OCI-M2 (cell line): ENCODE measurements around the gene QKI.
"Not testable (repeated sequence)": the region's sequence is repeated elsewhere in the genome, so short reads cannot be mapped to it uniquely, and the experiment has no call there.

Experiments used
- DNase-seq: peaks from one replicate; lab custom pipeline; 2025; ENCODE audit not compliant: unreplicated experiment; lab: John Stamatoyannopoulos, UW

QKI gene

GRCh38 chr6:163572612-163573011 lies 158.1 kb downstream of the QKI start:
- DNase-seq, result no peak

DNA sequence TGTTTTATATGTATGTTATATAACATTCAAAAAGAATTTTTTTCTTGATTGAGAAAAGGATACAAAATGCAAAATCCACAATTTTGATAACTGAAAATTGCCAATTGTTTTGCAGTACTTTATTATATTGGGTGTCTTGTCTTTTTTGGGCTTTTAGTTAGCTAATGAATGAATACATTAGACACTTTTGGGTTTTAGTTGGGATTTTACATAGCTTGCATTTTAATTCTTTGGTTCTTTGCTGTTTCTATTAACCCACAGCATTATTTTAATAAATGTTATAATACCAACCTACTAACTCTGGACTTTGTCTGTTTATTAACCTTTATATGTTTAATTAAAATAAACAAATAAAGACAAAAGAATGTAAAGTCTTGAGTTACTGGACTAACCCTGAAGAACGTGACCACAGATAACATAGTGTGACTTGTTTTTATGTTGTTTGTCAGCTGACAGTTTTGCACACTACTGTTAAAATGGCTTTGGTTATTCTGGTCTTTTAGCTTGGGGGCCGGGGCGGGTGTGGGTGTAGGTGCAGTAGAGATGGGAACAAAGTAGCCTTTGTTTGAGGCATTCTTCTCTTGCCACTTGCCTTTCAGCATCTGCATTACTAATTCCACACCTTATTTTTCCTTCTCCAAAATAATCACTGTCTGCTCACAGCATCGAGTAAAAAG lies 159.1 kb downstream of the QKI start:
- DNase-seq, result no peak

DNA sequence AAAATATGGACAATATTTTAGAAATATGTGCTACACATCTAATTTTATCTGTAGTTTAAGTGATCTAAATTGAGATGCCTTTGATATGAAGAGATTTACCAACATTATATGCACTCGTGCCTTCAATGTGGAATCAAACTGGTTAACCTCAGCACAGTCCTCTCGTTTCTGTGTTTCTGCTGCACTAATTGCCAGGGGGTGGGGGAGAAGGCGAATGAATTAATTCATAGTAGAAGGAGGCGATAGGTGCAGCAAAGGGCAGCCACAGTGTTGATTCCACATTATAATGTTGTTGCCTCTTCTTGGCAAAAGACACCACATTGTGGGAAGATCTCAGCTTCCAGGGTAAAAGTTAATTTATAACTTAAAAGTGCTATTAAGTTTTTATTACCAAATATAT lies 161.6 kb downstream of the QKI start:
- DNase-seq, result no peak

DNA sequence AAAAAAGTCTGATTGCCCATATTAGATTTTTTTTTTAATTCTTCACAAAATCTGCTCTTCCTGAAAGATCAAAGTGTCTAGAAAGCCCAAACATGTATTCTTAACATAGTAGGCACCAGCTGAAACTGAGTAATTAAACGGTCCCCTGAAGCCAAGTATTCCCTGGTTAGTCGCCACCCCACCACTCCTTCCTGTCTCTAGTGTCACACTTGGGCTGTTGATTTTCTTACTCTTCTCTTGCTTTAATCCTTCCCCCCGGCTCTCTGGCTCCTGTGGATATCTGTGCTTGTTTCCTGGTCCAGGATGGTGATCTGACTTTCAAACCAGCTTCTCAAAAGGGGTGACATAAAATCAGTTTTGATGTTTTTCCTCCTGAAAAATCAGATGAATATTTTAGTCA lies 162.9 kb downstream of the QKI start:
- no peak for DNase-seq

GRCh38 chr6:163579111-163579879 lies 164.8 kb downstream of the QKI start:
- no peak for DNase-seq

GRCh38 chr6:163579880-163580295 lies 165.4 kb downstream of the QKI start:
- DNase-seq, result no peak

GRCh38 chr6:163580311-163581030 lies 166.0 kb downstream of the QKI start:
- no peak for DNase-seq

- DNase-seq, result no peak
Observed at GRCh38 chr6:163583558-163583957, 169.0 kb downstream of the QKI start.

DNA sequence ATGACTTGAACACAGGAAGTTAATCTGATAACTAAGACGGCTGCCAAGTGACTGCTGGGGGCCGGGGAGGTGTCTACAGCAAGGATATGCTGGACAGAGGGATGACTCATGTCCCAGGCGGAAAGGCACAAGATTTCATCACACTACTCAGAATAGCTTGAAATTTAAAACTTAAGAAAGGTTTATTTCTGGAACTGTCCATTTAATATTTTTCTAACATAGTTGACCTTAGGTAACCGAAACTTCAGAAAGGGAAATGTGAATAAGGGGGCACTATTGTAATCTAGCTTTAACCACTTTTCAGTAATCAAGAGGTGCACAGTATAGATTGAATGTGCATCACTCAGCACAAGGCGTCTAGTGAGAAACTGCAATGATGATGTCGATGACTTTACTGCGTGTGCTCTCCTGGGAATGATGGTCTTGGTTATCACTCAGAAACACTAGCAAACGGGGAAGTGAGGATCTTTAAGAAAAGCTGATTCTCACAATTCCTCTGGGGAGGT lies 171.5 kb downstream of the QKI start:
- DNase-seq, result no peak

DNA sequence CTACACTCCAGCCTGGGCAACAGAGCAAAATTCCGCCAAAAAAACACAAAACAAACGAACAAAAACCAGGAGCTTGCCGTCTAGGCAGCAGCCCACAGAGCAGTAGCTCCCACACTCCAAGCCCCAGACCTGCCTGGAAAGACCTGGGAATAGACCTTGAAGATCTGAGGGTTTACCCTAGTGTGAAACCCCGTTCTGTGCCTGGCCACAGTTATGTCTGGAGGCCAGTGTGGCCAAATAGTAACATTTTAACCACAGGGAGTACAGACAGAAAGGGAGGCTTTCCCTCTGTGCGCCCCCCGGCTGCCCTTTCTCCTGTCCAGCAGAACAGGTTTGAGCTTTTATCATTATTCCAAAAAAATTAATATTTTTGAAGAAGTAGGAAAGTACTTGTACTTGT lies 172.4 kb downstream of the QKI start:
- no peak for DNase-seq

GRCh38 chr6:163588220-163588919 lies 173.9 kb downstream of the QKI start:
- no peak for DNase-seq

DNA sequence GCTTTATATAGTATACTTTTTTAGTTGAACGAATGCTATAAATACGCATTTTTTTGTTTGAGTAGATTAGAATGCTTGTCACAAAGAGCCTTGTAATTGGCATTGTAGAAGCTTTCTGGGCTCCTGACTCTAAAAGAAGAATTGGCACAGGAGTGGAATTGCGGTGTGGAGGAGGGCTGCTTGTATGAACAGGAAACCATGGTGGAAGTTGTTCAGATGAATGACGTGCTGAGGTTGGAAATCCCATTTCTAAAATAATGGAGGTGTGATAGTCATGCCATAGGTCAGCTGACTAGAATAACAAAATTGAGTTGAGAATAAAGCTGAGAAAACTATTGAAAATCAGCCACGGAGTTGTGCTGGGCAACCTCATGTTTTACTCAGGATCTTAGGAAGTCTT lies 174.9 kb downstream of the QKI start:
- no peak for DNase-seq

DNA sequence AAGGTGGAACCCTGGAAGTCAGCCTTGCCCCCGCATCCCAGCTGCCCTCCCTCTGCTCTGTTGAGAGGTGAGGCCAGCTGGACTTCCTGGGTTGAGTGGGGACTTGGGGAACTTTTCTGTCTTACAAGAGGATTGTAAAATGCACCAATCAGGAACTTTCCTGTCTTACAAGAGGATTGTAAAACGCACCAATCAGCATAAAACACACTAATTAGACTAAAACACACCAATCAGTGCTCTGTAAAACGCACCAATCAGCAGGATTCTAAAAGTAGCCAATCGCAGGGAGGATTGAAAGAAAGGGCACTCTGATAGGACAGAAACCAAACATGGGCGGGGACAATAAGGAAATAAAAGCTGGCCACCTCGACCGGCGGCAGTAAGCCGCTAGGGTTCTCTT lies 175.6 kb downstream of the QKI start:
- not testable (repeated sequence) for DNase-seq

DNA sequence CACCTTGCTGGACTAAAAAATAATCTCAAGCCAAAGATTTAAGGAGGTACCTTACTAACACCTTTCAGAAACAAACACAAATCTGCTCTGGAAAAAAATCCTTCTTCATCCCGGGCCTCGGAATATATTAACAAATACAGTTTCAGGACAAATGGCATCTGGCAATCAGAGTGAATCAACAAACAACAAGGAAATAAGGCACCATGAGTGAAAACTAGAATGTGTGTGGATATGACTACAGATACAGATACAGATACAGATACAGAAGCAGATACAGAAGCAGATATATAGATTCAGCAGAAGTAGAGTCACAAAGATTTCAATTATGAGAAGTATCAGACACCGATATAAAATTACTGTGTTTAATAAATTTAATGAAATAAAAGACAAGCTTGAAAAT lies 178.4 kb downstream of the QKI start:
- no peak for DNase-seq

DNA sequence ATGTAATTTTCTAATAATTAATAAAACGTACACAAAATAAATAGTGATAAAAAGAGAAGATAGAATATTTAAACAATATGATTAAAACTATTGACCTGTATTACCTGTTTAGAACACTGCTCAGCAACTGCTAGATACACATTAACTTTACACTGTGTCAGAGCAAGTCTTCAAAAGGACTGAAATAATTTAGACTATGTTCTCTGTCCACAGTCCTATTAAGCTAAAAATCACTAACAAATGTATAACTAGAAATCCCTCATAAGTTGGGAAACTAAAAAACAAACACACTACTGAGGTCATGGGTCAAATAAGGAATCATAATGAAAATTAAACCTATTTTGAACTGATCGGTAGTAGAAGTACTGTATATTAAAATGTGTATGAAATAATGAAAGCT lies 181.7 kb downstream of the QKI start:
- no peak for DNase-seq

- DNase-seq, result no peak
Observed at GRCh38 chr6:163599136-163599535, 184.6 kb downstream of the QKI start.

DNA sequence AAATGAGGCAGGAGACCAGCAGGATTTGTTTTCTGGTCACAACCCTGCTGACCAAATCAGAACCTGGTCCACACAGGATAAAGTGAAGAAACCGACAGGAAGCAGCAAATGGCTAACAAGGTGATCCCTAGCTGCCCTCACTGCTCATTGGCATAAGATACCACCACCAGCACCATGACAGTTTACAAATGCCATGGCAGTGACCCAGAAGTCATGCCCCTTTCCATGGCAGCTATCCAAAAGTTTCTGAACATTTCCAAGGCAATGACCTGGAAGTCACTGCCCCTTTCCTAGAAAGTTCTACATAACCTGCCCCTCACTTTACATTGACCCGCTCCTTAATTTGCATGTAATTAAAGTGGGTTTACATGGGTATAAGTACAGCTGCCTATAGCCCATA lies 185.2 kb downstream of the QKI start:
- DNase-seq, result no peak

GRCh38 chr6:163600331-163600730 lies 185.8 kb downstream of the QKI start:
- no peak for DNase-seq

DNA sequence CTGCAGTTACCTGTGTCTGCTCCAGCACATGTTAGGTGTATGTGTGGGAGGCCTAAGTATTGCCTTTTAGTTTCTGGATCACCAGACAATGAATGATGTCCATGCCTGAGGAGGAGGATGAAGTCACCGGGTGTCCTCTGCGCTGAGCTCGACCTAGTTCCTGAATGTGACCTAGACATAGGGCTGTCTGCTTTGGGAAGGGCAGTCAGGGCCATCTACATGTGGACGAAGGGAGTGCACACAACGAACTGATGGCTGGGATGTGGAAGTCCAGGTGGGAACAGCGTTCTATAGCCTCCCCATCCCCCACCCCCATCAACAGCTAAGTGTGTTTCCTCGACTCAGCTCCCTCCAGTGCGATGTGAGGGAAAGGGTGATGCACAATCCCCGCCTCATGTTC lies 186.3 kb downstream of the QKI start:
- DNase-seq, result no peak

- DNase-seq, result no peak
Observed at GRCh38 chr6:163602851-163603250, 188.3 kb downstream of the QKI start.

DNA sequence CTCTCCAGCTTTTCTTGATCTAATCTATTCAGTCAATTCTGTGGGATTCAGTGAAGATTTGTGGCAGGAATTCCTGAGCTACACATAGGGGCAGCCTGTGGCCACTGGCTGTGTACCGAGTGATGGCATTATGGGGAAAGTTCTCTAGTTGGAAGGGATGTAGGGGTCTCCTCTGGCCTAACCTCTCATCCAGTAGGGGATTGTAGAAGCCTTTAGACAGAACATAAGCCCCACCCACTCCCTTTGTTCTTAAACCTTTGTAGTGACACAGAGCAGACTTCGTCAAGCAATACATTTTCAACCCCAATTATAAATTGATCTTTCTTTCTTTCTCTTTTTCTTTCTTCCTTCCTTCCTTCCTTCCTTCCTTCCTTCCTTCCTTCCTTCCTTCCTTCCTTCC lies 188.9 kb downstream of the QKI start:
- DNase-seq, result no peak
